HEK293 (cell line): ENCODE measurements around the gene CLTB.

Experiments used
- CTCF ChIA-PET: fragments of 350-600 bp; formaldehyde crosslinking; extraction: SDS; loops from one replicate; lab custom pipeline; 2021; ENCODE audit warnings: antibody characterized with exemption; lab: Yijun Ruan, JAX
- POLR2A ChIA-PET: fragments of 300-600 bp; formaldehyde crosslinking; extraction: SDS; loops from one replicate; lab custom pipeline; 2020; ENCODE audit warnings: antibody characterized with exemption, inconsistent platforms; lab: Yijun Ruan, JAX
- H3K27ac ChIP-seq: fragments of 200-500 bp; sonication (Bioruptor generic); 2 replicates; pipeline ENCODE4 v1.5.1; 2014; ENCODE audit warnings: low read depth, low read length, control low read depth, inconsistent platforms; ENCODE audit errors: extremely low read depth
- H3K36me3 ChIP-seq, 2 experiments: fragments of 200-500 bp in 1 of 2; sonication (Bioruptor generic) in 1 of 2; 1 replicate in 1 of 2; 2 replicates in 1 of 2; pipeline ENCODE4 v1.5.1; 2014 to 2017; ENCODE audit warnings: inconsistent platforms in 2 of 2, low read length in 2 of 2; ENCODE audit not compliant: control insufficient read depth in 2 of 2, insufficient read depth in 1 of 2
- H3K4me1 ChIP-seq: fragments of 200-500 bp; sonication (Bioruptor generic); 2 replicates; pipeline ENCODE4 v1.5.1; 2014; ENCODE audit warnings: mild to moderate bottlenecking, low read length, inconsistent platforms; ENCODE audit not compliant: control insufficient read depth, insufficient read depth
- H3K4me3 ChIP-seq: 2 replicates; pipeline ENCODE4 v1.5.1; 2011; ENCODE audit warnings: low read depth, mild to moderate bottlenecking, control low read depth, low read length, moderate library complexity
- H3K9me3 ChIP-seq: fragments of 200-500 bp; sonication (Bioruptor generic); 2 replicates; pipeline ENCODE4 v1.5.1; 2014; ENCODE audit warnings: low read depth, low read length, inconsistent platforms; ENCODE audit not compliant: control insufficient read depth, insufficient read depth
- EGR2 ChIP-seq: fragments of 450-650 bp; formaldehyde crosslinking; IDR thresholded peaks from 2 replicates; pipeline ENCODE4 v1.5.1; 2016; ENCODE audit warnings: low read depth, missing biosample characterization, missing genetic modification characterization
- GLI2 ChIP-seq: fragments of 450-650 bp; formaldehyde crosslinking; IDR thresholded peaks from 2 replicates; pipeline ENCODE4; 2017; ENCODE audit warnings: missing biosample characterization, missing genetic modification characterization, low read depth, borderline replicate concordance
- KLF7 ChIP-seq: fragments of 450-650 bp; formaldehyde crosslinking; IDR thresholded peaks from 2 replicates; pipeline ENCODE4 v1.5.1; 2016; ENCODE audit warnings: missing biosample characterization, missing genetic modification characterization, borderline replicate concordance
- ZBTB1 ChIP-seq: fragments of 450-650 bp; formaldehyde crosslinking; IDR thresholded peaks from 2 replicates; pipeline ENCODE4 v1.5.1; 2016; ENCODE audit warnings: missing biosample characterization, missing genetic modification characterization
- ZBTB17 ChIP-seq: fragments of 450-650 bp; formaldehyde crosslinking; IDR thresholded peaks from 2 replicates; pipeline ENCODE4 v1.5.1; 2016; ENCODE audit warnings: missing biosample characterization, missing genetic modification characterization
- ZNF121 ChIP-seq: fragments of 450-650 bp; formaldehyde crosslinking; IDR thresholded peaks from 2 replicates; pipeline ENCODE4 v1.5.1; 2016; ENCODE audit warnings: missing biosample characterization, missing genetic modification characterization
- ZNF184 ChIP-seq: fragments of 450-650 bp; IDR thresholded peaks from 2 replicates; pipeline ENCODE4 v1.5.1; 2018; ENCODE audit warnings: missing biosample characterization, mild to moderate bottlenecking, missing genetic modification characterization
- ZNF266 ChIP-seq: fragments of 450-650 bp; formaldehyde crosslinking; IDR thresholded peaks from 2 replicates; pipeline ENCODE4 v1.5.1; 2016; ENCODE audit warnings: missing biosample characterization, missing genetic modification characterization, low read depth
- ZNF664 ChIP-seq: fragments of 450-650 bp; formaldehyde crosslinking; IDR thresholded peaks from 2 replicates; pipeline ENCODE4 v1.5.1; 2016; ENCODE audit warnings: missing biosample characterization, missing genetic modification characterization
- ZNF777 ChIP-seq: fragments of 450-650 bp; formaldehyde crosslinking; IDR thresholded peaks from 2 replicates; pipeline ENCODE4 v1.5.1; 2017; ENCODE audit warnings: missing biosample characterization, missing genetic modification characterization, borderline replicate concordance
- TF ChIP-seq, protein P1 (sequence below): fragments of 450-650 bp; formaldehyde crosslinking; IDR thresholded peaks from 2 replicates; pipeline ENCODE4 v1.5.1; 2016; ENCODE audit warnings: missing biosample characterization, missing genetic modification characterization
- TF ChIP-seq, protein P2 (sequence below): fragments of 450-650 bp; formaldehyde crosslinking; IDR thresholded peaks from 2 replicates; pipeline ENCODE4 v1.5.1; 2016; ENCODE audit warnings: missing biosample characterization, missing genetic modification characterization
- TF ChIP-seq, protein P3 (sequence below): fragments of 450-650 bp; formaldehyde crosslinking; IDR thresholded peaks from 2 replicates; pipeline ENCODE4 v1.5.1; 2016; ENCODE audit warnings: missing biosample characterization, missing genetic modification characterization
- TF ChIP-seq, protein P4 (sequence below): fragments of 450-650 bp; formaldehyde crosslinking; IDR thresholded peaks from 2 replicates; pipeline ENCODE4 v1.5.1; 2016; ENCODE audit warnings: missing biosample characterization, missing genetic modification characterization
- TF ChIP-seq, protein P5 (sequence below): fragments of 450-650 bp; formaldehyde crosslinking; IDR thresholded peaks from 2 replicates; pipeline ENCODE4 v1.5.1; 2016; ENCODE audit warnings: missing biosample characterization, missing genetic modification characterization

The CLTB gene

DNA sequence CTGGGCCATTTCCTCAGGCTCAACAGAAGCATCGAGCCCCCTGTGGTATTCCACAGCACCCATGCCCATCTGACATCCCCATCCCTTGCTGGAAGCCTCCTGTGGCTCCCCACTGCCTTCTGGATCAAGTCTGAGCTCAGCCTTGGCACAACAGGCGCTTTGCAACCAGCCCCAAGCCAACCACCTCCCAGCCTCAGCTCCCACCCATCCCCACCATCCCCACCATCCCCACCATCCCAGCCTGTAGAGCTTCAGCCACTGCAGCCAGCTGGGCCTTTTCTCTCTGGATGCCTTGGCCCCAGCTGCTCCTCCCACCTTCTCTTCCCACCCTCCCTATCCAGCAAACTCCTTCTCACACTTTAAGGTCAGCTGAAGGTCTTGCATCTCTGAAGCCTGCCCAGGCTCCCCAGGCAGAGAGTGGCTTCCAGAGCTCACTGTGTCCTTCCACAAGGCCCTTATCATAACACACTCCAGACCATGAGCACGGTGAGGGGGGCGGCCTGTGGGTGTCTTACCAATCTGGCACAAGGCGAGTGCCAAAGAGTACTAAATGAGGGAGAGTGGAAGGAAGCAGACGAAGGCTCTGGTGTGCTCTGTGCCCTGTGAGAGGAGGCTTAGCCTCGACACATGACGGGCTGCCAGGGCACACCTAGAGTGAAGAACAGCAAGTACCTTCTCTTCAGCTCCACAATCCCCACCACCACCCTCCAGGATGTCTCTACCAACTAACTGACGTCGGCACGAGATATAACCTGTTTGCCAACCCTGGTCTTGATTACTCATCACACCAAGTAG is 21.3 kb downstream of the CLTB start:
- Histone ChIP-seq H3K27ac (no peak overlapping the region), H3K36me3 (peaks cover 0 to 52% of the 10 kb centered on the region in 2 experiments; a peak in 2 of 3 replicates), H3K9me3 (no peaks in the 10 kb centered on the region), H3K4me3 (no peak overlapping the region), H3K4me1 (0 out of 2 replicates have a peak, but pooled peaks cover 3% of the 10 kb centered on the region)
- ChIA-PET CTCF (interaction anchor here (1.4 kb wide), 1 partner anchor 53 kb away, joined by 5 read pairs; no protein-coding TSS in a partner anchor), POLR2A (interaction anchor here (0.6 to 1.0 kb wide), 3 partner anchors 10 to 626 kb away, joined by 3 to 6 read pairs (median 4); no protein-coding TSS in a partner anchor)
- TF ChIP-seq ZBTB17 (peak; percentile 33; the same call in 1 of the 2 replicates), ZNF121 (no peak), EGR2 (tag by site-specific recombination) (peak; percentile 55), KLF7 (no peak)

DNA sequence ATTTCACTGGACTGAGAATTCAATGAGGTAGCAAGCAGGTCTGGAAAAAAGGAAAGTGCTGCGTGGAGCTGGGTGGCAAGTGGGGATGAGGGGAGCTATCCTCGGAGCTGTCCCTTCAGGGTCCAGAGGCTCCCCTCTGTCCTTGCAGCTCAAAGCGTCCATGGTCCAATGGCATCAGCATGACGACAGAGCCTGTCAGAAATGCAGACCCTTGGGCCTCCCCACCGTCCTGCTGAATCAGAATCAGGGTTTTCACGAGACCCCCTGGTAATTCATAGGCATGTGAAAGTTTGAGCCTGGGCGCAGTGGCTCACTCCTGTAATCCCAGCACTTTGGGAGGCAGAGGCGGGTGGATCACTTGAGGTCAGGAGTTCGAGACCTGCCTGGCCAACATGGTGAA is 22.2 kb downstream of the CLTB start:
- H3K27ac ChIP-seq = no peak overlapping the region
- ChIA-PET POLR2A (interaction anchor here (1.0 to 1.3 kb wide), 2 partner anchors 11 to 32 kb away, joined by 3 to 4 read pairs; partner anchors contain the start of gene KIAA1191), CTCF (interaction anchor here (0.6 to 1.4 kb wide), 2 partner anchors 15 to 54 kb away, joined by 3 to 5 read pairs; no protein-coding TSS in a partner anchor)
- no peaks in the 10 kb centered on the region for H3K9me3 ChIP-seq
- no peak overlapping the region for H3K4me3 ChIP-seq
- TF ChIP-seq ZNF266 (tag by site-specific recombination) = no peak
- TF ChIP-seq ZBTB17 = no peak
- no peak for TF ChIP-seq ZNF184 (tag by site-specific recombination)
- TF ChIP-seq, protein P1, sequence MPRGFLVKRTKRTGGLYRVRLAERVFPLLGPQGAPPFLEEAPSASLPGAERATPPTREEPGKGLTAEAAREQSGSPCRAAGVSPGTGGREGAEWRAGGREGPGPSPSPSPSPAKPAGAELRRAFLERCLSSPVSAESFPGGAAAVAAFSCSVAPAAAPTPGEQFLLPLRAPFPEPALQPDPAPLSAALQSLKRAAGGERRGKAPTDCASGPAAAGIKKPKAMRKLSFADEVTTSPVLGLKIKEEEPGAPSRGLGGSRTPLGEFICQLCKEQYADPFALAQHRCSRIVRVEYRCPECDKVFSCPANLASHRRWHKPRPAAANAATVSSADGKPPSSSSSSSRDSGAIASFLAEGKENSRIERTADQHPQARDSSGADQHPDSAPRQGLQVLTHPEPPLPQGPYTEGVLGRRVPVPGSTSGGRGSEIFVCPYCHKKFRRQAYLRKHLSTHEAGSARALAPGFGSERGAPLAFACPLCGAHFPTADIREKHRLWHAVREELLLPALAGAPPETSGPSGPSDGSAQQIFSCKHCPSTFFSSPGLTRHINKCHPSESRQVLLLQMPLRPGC (tag by site-specific recombination) = no peak
- no peak for TF ChIP-seq ZNF664 (tag by site-specific recombination)
- TF ChIP-seq, protein P2, sequence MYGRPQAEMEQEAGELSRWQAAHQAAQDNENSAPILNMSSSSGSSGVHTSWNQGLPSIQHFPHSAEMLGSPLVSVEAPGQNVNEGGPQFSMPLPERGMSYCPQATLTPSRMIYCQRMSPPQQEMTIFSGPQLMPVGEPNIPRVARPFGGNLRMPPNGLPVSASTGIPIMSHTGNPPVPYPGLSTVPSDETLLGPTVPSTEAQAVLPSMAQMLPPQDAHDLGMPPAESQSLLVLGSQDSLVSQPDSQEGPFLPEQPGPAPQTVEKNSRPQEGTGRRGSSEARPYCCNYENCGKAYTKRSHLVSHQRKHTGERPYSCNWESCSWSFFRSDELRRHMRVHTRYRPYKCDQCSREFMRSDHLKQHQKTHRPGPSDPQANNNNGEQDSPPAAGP (tag by site-specific recombination) = no peak
- TF ChIP-seq, protein P3, sequence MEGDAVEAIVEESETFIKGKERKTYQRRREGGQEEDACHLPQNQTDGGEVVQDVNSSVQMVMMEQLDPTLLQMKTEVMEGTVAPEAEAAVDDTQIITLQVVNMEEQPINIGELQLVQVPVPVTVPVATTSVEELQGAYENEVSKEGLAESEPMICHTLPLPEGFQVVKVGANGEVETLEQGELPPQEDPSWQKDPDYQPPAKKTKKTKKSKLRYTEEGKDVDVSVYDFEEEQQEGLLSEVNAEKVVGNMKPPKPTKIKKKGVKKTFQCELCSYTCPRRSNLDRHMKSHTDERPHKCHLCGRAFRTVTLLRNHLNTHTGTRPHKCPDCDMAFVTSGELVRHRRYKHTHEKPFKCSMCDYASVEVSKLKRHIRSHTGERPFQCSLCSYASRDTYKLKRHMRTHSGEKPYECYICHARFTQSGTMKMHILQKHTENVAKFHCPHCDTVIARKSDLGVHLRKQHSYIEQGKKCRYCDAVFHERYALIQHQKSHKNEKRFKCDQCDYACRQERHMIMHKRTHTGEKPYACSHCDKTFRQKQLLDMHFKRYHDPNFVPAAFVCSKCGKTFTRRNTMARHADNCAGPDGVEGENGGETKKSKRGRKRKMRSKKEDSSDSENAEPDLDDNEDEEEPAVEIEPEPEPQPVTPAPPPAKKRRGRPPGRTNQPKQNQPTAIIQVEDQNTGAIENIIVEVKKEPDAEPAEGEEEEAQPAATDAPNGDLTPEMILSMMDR (tag by site-specific recombination) = no peak
- TF ChIP-seq ZBTB1 (tag by site-specific recombination) = no peak
- no peak for TF ChIP-seq ZNF777
- TF ChIP-seq, protein P4, sequence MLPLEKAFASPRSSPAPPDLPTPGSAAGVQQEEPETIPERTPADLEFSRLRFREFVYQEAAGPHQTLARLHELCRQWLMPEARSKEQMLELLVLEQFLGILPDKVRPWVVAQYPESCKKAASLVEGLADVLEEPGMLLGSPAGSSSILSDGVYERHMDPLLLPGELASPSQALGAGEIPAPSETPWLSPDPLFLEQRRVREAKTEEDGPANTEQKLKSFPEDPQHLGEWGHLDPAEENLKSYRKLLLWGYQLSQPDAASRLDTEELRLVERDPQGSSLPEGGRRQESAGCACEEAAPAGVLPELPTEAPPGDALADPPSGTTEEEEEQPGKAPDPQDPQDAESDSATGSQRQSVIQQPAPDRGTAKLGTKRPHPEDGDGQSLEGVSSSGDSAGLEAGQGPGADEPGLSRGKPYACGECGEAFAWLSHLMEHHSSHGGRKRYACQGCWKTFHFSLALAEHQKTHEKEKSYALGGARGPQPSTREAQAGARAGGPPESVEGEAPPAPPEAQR (tag by site-specific recombination) = no peak
- TF ChIP-seq, protein P5, sequence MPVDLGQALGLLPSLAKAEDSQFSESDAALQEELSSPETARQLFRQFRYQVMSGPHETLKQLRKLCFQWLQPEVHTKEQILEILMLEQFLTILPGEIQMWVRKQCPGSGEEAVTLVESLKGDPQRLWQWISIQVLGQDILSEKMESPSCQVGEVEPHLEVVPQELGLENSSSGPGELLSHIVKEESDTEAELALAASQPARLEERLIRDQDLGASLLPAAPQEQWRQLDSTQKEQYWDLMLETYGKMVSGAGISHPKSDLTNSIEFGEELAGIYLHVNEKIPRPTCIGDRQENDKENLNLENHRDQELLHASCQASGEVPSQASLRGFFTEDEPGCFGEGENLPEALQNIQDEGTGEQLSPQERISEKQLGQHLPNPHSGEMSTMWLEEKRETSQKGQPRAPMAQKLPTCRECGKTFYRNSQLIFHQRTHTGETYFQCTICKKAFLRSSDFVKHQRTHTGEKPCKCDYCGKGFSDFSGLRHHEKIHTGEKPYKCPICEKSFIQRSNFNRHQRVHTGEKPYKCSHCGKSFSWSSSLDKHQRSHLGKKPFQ = no peak
- no peak for TF ChIP-seq GLI2 (tag by site-specific recombination)
- TF ChIP-seq, all 188 proteins: peak for 0
- Histone ChIP-seq H3K36me3 (peaks cover 0 to 52% of the 10 kb centered on the region in 2 experiments; a peak in 2 of 3 replicates), H3K4me1 (0 out of 2 replicates have a peak, but pooled peaks cover 3% of the 10 kb centered on the region)
